HTERT RPE-1 (cell line): ENCODE results near the gene RCOR2.
"Not testable (repeated sequence)": the region's sequence is repeated elsewhere in the genome, so short reads cannot be mapped to it uniquely, and the experiment has no call there.

Experiments used
- in situ Hi-C: fragments of 300-500 bp; cut with MboI; formaldehyde crosslinking; loops from 4 replicates; pipeline ENCODE4 v1.14.3; 2020; ENCODE audit warnings: low sequenced_read_pairs

RCOR2 gene

GRCh38 chr11:63879598-63880402, 37.2 kb downstream of the RCOR2 start:
- in situ Hi-C loops, result no loop called here

DNA sequence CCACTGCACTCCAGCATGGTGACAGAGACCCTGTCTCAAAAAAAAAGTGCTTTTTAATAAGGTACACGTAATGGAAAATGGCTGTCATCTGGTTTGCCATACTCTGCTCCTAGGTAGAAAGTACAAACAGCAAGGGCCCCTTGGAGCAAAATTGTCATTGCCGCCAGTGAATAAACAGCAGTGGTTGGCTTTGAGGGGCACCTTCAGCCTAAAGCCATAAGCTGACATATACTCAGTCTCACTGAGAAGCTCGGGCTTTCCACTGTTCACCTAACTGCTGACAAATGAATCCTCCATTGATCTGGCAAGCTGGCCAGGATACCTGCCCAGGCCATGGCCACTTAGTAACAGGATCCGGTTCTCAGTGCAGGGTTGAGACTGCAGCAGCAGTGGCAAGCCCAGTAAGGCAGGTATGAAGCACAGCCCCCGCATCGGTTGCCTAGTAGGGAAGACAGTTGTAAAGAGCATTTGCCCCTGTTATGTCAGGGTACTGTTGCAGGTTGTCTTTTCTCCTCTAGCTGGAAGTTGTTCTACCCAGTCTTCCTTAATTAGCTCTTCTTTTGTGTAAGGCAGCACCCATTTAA, 39.2 kb downstream of the RCOR2 start:
- in situ Hi-C loops, result no loop called here

GRCh38 chr11:63876616-63877015, 40.3 kb downstream of the RCOR2 start:
- in situ Hi-C loops, result no loop called here

GRCh38 chr11:63875506-63876065, 41.4 kb downstream of the RCOR2 start:
- in situ Hi-C loops, result no loop called here

GRCh38 chr11:63874511-63874910, 42.5 kb downstream of the RCOR2 start:
- in situ Hi-C loops, result no loop called here

DNA sequence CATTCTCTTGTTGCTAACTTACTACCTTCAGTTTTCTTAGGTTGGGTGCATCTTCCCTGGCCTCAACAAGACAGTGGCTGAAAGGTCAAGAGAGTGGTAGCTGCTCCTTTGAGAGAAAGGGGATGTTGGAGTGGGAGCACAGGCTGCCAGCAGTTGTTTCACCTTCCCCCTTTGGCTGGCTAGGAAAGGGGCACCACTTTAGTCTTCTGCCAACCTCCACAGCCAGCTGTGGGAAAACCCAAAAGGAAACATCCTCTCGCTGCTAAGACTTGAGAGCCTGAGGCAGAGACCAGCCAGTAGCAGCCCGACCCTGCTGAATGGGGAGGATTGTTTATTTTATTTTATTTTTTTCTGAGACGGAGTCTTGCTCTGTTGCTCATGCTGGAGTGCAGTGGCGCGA, 43.7 kb downstream of the RCOR2 start:
- in situ Hi-C loops, result no loop called here

DNA sequence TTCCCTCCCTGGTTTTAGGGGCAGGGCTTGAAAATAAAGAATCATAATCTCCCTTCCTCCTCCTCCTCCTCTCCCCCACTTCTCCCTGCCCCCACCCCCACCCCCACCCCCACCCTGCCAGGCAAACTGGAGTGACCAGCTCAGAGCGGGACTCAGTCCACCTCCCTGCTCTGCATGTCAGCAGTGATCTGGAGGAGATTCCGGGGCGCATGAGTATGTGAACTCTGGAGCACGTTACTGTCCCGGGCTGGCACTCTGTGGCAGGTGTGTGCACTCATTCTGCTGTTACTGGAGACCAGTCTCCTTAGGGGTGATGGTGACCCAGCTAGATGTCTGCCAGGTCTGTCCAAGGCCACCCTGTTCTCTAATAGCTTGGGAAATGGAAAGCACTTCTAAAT, 44.2 kb downstream of the RCOR2 start:
- in situ Hi-C loops, result no loop called here

DNA sequence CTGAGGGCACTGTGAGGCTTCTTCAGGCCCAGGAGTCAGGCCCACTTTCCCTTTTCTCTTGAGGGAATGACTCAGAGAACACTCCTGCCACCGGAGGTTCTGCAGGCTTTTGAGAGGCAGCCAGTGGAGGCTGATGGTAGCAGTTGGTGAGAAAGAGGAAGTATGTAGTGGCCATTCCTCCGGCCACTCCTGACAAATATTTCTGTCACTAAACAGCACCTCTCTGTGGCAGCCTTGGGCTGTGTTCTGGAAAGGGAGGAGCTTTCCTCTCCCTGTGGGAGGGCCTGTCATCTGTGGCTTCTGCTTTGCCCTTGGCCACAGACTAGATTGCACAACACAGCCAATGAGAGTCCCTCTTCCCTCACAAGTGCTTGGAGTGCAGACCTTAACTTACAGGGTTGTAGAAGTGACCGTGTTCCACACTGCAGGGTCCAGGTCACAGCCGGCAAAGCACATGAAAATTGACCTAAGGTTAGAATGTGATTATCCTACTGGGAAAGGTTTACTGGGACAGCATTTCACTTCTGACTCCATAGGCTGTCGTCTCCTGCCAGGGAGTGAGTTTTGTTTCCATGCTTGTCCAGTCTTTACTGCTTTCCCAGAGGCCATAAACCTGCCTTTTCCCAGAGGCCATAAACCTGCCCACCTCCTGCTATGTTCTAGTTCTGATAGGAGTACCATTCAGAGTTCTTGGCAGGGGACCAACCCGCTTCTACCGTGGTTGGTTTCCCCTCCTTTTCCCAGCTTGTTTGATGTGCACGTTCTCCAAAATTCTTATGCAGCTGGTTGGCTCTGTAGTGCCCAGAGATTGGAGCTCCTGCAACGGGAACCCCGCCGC, 44.8 kb downstream of the RCOR2 start:
- in situ Hi-C loops, result no loop called here

DNA sequence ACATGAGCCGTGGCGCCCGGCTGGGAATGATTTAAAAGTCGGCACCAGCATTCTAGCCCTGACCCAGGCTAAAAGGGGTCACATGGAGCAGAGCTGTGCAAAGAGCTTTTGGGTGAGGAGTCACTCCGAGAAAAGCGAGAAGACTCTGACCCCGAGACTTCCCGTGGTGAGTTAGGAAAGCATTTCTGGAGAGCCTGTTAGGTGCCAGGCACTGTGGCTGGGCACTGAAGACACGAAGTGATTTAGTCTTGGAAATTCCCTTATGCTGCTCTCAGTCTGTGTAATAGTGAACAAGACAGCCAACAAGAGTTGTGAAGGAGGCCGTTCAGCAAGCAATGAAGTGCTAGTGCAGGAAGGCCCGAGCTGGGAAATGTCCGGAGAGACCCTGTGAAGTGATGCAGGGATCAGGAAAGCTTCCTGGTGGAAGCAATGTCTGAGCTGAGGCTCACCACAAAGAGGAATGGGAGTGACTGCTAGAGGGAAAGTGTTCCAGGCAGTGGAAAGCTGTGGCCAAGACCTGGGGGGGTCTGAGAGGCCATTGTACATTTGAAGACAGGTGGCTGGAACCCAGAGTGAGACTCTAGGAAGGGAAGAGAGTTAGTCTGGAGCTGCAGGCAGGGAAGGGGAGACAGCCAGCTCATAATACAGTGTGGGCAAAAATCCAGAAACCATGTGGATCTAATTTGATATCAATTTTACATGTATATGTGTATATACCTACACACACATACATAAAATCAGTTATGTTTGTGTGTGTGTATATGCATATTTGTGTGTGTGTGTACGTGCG, 46.4 kb downstream of the RCOR2 start:
- in situ Hi-C loops, result no loop called here

GRCh38 chr11:63869683-63870082, 47.3 kb downstream of the RCOR2 start:
- in situ Hi-C loops, result no loop called here

DNA sequence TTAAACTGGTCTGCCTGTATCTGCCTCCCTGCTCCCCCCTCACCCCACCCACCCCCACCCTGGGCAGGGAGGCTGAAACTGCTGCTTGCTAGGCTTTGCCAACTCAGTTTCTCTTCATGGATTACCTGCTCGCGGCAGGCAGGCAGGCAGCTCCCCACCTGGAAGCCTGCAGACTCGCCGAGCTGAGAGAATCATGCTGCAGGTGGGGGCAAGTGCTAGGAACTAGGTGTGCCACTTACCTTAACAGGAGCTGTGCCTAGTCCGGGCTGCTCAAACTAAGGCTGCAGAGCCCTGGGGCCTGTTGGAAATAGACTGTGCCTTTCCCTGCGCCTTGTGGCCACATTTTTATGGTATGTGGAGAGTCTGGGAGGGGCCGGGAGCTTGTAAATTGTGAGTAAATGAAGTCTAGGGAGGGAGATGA, 47.8 kb downstream of the RCOR2 start:
- in situ Hi-C loops, result no loop called here

DNA sequence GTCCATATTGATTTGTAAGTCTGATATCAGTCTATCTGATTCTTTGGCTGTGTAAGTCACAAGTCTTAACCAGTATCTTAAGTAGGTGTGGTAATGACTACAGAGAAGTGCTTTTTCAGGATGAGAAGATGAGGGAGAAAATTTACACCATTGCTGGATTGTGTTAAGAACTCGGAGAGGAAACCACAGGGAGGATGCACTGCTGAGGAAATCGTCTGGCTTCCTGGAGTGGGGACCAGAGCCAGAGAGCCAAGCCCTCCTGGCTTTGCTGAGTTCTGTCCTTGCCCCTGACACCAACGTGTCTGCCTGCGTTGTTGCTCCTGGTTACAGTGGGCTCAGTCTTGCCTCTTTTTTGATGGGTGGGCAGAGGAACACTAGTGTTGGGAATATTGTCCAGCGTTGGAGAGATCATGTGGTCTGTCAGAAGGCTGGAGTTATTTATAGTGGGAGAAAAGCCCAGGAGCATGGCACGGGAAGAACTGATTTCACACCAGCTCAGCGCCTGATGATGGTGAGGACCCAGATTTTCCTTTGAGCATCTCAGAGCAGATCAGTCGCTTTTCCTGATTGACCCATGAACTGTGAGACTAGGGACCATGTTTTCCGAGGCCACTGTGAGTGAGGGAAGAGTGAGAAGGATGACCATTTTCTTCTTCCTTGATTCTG, 48.4 kb downstream of the RCOR2 start:
- in situ Hi-C loops, result no loop called here

GRCh38 chr11:63867511-63867910, 49.5 kb downstream of the RCOR2 start:
- in situ Hi-C loops, result no loop called here

DNA sequence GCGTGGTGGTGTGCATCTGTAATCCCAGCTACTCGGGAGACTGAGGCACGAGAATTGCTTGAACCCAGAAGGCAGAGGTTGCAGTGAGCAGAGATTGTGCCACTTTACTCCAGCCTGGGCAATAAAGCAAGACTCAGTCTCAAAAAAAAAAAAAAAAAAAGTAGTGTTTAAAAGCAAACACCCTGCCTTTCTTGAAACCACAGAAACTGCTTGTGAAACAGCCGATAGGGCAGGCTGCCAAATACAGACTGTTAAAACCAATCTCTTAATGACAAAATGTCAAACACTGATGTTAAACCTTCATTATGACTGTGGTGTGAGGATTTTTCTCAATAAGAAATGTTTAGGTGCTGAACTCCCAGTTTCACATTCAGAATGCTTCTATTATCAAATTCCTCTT, 50.8 kb downstream of the RCOR2 start:
- in situ Hi-C loops, result no loop called here

DNA sequence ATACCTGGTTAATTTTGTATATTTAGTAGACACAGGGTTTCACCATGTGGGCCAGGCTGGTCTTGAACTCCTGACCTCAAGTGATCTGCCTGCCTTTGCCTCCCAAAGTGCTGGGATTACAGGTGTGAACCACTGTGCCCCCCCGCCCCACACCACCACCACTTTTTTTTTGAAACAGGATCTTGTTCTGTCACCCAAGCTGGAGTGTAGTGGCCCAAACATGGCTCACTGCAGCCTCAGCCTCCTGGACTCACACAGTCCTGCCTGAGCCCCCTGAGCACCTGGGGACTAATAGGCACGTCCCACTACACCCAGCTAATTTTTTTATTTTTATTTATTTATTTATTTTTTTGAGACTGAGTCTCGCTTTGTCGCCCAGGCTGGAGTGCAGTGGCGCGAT, 53.3 kb downstream of the RCOR2 start:
- in situ Hi-C loops, result not testable (repeated sequence)

- in situ Hi-C loops, result no loop called here
These were observed 54.0 kb downstream of the RCOR2 start for GRCh38 chr11:63862923-63863322.
